ENCODE measurements around the gene GXYLT1. TPM values are rescaled to one million over a fixed set of nuclear protein-coding genes. Genes with fewer than 3 reads are reported as not detected.
A peak's percentile ranks its signal among the peaks of the same experiment; 100 is the strongest.
"Not testable (repeated sequence)": the region's sequence is repeated elsewhere in the genome, so short reads cannot be mapped to it uniquely, and the experiment has no call there.

Gene GXYLT1
- total and polyA plus RNA-seq, 9 of the 15 experiments (the other 6 are each of a cell fraction or from before 2014, with no cell fraction given), result 1.4 to 9.3 (median 5.5) TPM

DNA sequence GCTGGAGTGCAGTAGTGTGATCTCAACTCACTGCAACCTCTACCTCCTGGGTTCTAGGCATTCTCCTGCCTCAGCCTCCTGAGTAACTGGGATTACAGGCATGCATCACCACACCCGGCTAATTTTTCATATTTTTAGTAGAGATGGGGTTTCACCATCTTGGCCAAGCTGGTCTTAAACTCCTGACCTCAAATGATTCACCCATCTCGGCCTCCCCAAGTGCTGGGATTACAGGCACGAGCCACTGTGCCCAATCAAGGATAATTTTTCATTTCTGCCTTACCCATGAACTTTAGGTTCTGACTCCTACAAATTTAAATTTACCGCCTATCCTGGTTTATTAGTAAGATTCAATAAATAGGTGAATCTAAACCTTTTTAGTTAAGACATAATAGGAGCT, 37.9 kb downstream of the GXYLT1 start:
- H3K36me3 ChIP-seq (ENCODE audit: control insufficient read depth, insufficient read depth, low read length); H3K27me3 ChIP-seq (ENCODE audit: control insufficient read depth in 2 of 2, insufficient read depth in 2 of 2, low read length in 2 of 2); H3K4me3 ChIP-seq; in situ Hi-C loops (cut with MboI); DNase-seq (ENCODE audit: extremely low read depth in 1 of 4, low spot score in 3 of 4); H2AFZ ChIP-seq (ENCODE audit: low read depth, low read length); CTCF ChIA-PET (ENCODE audit: low intra/inter-chr PET ratio); ATAC-seq; H3K4me1 ChIP-seq (replicated peaks in 1 of 2; ENCODE audit: control insufficient read depth in 2 of 2, insufficient read depth in 2 of 2, low read length in 2 of 2); H3K9me1 ChIP-seq (ENCODE audit: control insufficient read depth, insufficient read depth, low read length); FAIRE-seq; H3K9me3 ChIP-seq (replicated peaks; ENCODE audit: control insufficient read depth, insufficient read depth, low read depth, low read length); H3K27ac ChIP-seq (ENCODE audit: extremely low read depth, low read depth, low read length); H4K20me1 ChIP-seq (replicated peaks; ENCODE audit: control insufficient read depth, insufficient read depth, low read length); H3K79me2 ChIP-seq (ENCODE audit: control insufficient read depth, insufficient read depth, low read length); H3K9ac ChIP-seq (ENCODE audit: insufficient read depth in 1 of 2, low read depth in 2 of 2, low read length in 2 of 2); BruUV-seq (replicated peaks); H3K4me2 ChIP-seq (ENCODE audit: insufficient read depth, low read length): not testable (repeated sequence)
- intact Hi-C loops (cut with micrococcal nuclease), result loop anchor here (10.0 kb wide), 2 partner anchors 832 to 1162 kb away; no protein-coding TSS in a partner anchor
- POLR2A ChIA-PET, result interaction anchor here (0.6 kb wide), 1 partner anchor 13 kb away, joined by 4 read pairs; no protein-coding TSS in a partner anchor
- 79% methylated on average over 4 of the region's 4 CpGs for WGBS (ENCODE audit: insufficient coverage, low coverage, missing lambda C conversion rate)

DNA sequence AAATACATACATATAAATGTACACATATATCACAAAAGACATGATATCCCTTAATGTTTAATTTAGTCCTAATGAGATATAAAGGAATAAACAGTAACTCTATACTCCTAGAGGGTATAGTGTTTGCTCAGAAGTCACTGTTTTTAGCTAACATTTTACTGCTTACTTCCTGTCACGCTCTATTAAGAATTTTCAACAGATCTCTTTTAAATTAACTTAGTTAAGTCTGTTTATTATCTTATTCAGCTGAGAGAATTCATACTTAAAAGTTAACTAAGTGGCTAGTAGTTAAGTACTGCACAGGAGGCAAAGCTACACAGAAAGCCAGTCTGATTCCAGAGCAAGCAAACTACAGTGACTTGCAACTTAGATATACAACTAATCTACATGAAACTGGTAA, 39.9 kb downstream of the GXYLT1 start:
- FAIRE-seq, result peak; percentile 42
- 54% methylated on average over 1 of the region's 1 CpG for WGBS (ENCODE audit: insufficient coverage, low coverage, missing lambda C conversion rate)
- intact Hi-C loops (cut with micrococcal nuclease) (loop anchor here (10.0 kb wide), 2 partner anchors 830 to 1160 kb away; no protein-coding TSS in a partner anchor), in situ Hi-C loops (cut with MboI) (no loop called here)
- BruUV-seq (replicated peaks), result no TSS peak
- Histone ChIP-seq H3K9me1 (ENCODE audit: control insufficient read depth, insufficient read depth, low read length) (no peaks in the 10 kb centered on the region), H3K4me1 (replicated peaks in 1 of 2; ENCODE audit: control insufficient read depth in 2 of 2, insufficient read depth in 2 of 2, low read length in 2 of 2) (no peaks in the 10 kb centered on the region), H3K4me3 (no peak overlapping the region), H2AFZ (ENCODE audit: low read depth, low read length) (no peak overlapping the region), H3K9me3 (replicated peaks; ENCODE audit: control insufficient read depth, insufficient read depth, low read depth, low read length) (no peaks in the 10 kb centered on the region), H3K9ac (ENCODE audit: insufficient read depth in 1 of 2, low read depth in 2 of 2, low read length in 2 of 2) (no peak overlapping the region), H3K27ac (ENCODE audit: extremely low read depth, low read depth, low read length) (no peak overlapping the region), H3K27me3 (ENCODE audit: control insufficient read depth in 2 of 2, insufficient read depth in 2 of 2, low read length in 2 of 2) (no peaks in the 10 kb centered on the region), H3K36me3 (ENCODE audit: control insufficient read depth, insufficient read depth, low read length) (peaks cover 3% of the 10 kb centered on the region; the same call in 1 of the 3 replicates), H3K4me2 (ENCODE audit: insufficient read depth, low read length) (no peak overlapping the region), H4K20me1 (replicated peaks; ENCODE audit: control insufficient read depth, insufficient read depth, low read length) (no peaks in the 10 kb centered on the region), H3K79me2 (ENCODE audit: control insufficient read depth, insufficient read depth, low read length) (no peaks in the 10 kb centered on the region)
- DNase-seq (ENCODE audit: extremely low read depth in 1 of 4, low spot score in 3 of 4), result no peak
- ATAC-seq, result no peak
- POLR2A ChIA-PET, result no interaction called here
- CTCF ChIA-PET (ENCODE audit: low intra/inter-chr PET ratio), result interaction anchor here (1.1 kb wide), 1 partner anchor 828 kb away, joined by 3 read pairs; no protein-coding TSS in a partner anchor
- TF ChIP-seq CHD1 (IDR thresholded peaks at IDR 0.05; ENCODE audit: low read length) (no peak), ZNF133 (CRISPR knock-in tag; IDR thresholded peaks at IDR 0.05) (no peak), MAZ (CRISPR knock-in tag; conservative IDR thresholded peaks at IDR 0.05 in 1 of 2, IDR thresholded peaks at IDR 0.05 in 1 of 2) (no peak), FIP1L1 (IDR thresholded peaks at IDR 0.05; ENCODE audit: low read depth, low read length, poor library complexity, severe bottlenecking) (no peak), SRSF3 (IDR thresholded peaks at IDR 0.05; ENCODE audit: insufficient read depth, low read length) (no peak), NFE2L1 (tag; IDR thresholded peaks at IDR 0.05; ENCODE audit: borderline replicate concordance, low read depth) (no peak), KLF1 (tag; IDR thresholded peaks at IDR 0.05) (no peak), MYBL2 (IDR thresholded peaks at IDR 0.05; ENCODE audit: low read depth) (no peak), MYBL2 (CRISPR knock-in tag; IDR thresholded peaks at IDR 0.05; ENCODE audit: borderline replicate concordance) (no peak)
- TF ChIP-seq, protein P1, sequence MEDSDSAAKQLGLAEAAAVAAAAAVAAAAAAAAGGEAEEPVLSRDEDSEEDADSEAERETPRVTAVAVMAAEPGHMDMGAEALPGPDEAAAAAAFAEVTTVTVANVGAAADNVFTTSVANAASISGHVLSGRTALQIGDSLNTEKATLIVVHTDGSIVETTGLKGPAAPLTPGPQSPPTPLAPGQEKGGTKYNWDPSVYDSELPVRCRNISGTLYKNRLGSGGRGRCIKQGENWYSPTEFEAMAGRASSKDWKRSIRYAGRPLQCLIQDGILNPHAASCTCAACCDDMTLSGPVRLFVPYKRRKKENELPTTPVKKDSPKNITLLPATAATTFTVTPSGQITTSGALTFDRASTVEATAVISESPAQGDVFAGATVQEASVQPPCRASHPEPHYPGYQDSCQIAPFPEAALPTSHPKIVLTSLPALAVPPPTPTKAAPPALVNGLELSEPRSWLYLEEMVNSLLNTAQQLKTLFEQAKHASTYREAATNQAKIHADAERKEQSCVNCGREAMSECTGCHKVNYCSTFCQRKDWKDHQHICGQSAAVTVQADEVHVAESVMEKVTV (CRISPR knock-in tag; IDR thresholded peaks at IDR 0.05), result no peak
